Liver (tissue), 9 donors: ENCODE data around the gene TMEM233. TPM values are rescaled to one million over a fixed set of nuclear protein-coding genes. Genes with fewer than 3 reads are reported as not detected.

Experiments used
- DNase-seq: peaks from one replicate; pipeline ENCODE4 v3.0.0-alpha.2; 2017; ENCODE audit warnings: low spot score
- H3K27ac ChIP-seq, 2 donors: one replicate each; pipeline ENCODE4 v1.7.0; 2013; ENCODE audit warnings: inconsistent platforms in 2 of 2, low read length in 2 of 2, control low read depth in 1 of 2, low read depth in 1 of 2, mild to moderate bottlenecking in 1 of 2
- H3K27me3 ChIP-seq, 4 donors: one replicate each; pipeline versions ENCODE4 v1.6.1 to v1.7.0; 2013; ENCODE audit warnings: low read length in 3 of 4, inconsistent platforms in 1 of 4, mild to moderate bottlenecking in 1 of 4, moderate library complexity in 1 of 4; ENCODE audit not compliant: control insufficient read depth in 4 of 4, insufficient read depth in 4 of 4
- H3K36me3 ChIP-seq, 4 donors: one replicate each; pipeline versions ENCODE4 v1.6.1 to v1.7.0; 2013; ENCODE audit warnings: low read length in 3 of 4, mild to moderate bottlenecking in 3 of 4, low read depth in 1 of 4, moderate library complexity in 1 of 4; ENCODE audit not compliant: control insufficient read depth in 4 of 4, insufficient read depth in 3 of 4
- H3K4me1 ChIP-seq, 4 donors: one replicate each; pipeline versions ENCODE4 v1.6.1 to v1.7.0; 2013; ENCODE audit warnings: low read length in 3 of 4, mild to moderate bottlenecking in 3 of 4, moderate library complexity in 1 of 4; ENCODE audit not compliant: control insufficient read depth in 4 of 4, insufficient read depth in 4 of 4
- H3K4me3 ChIP-seq, 3 donors: one replicate each; pipeline versions ENCODE4 v1.6.1 to v1.7.0; 2013; ENCODE audit warnings: low read length in 3 of 3, control low read depth in 1 of 3, low read depth in 1 of 3, mild to moderate bottlenecking in 1 of 3
- H3K9ac ChIP-seq, 2 donors: one replicate each; pipeline ENCODE4 v1.7.0; 2013; ENCODE audit warnings: low read length in 2 of 2, mild to moderate bottlenecking in 2 of 2, moderate library complexity in 2 of 2, control low read depth in 1 of 2, low read depth in 1 of 2
- H3K9me3 ChIP-seq, 4 donors: one replicate each; pipeline versions ENCODE4 v1.6.1 to v1.7.0; 2013; ENCODE audit warnings: low read length in 3 of 4; ENCODE audit not compliant: control insufficient read depth in 4 of 4
- ATF3 ChIP-seq: IDR thresholded peaks from 2 replicates; pipeline ENCODE4 v1.6.1; 2016; ENCODE audit warnings: antibody characterized with exemption
- CTCF ChIP-seq: fragments of 150-350 bp; IDR thresholded peaks from 2 replicates; pipeline ENCODE4 v1.5.1; 2017; ENCODE audit warnings: improper control_type of control experiment, low read depth, low read length; ENCODE audit not compliant: missing input control
- EGR1 ChIP-seq, 2 donors: IDR thresholded peaks; 2 replicates each; pipeline ENCODE4 v1.6.1; 2016 to 2018; ENCODE audit warnings: antibody characterized with exemption in 2 of 2, low read depth in 2 of 2
- FOXA1 ChIP-seq: IDR thresholded peaks from 2 replicates; pipeline ENCODE4 v1.6.1; 2016; ENCODE audit warnings: antibody characterized with exemption
- FOXA2 ChIP-seq: IDR thresholded peaks from 2 replicates; pipeline ENCODE4 v1.6.1; 2016; ENCODE audit warnings: antibody characterized with exemption
- GABPA ChIP-seq, 2 donors: IDR thresholded peaks in 1 of 2; conservative IDR thresholded peaks in 1 of 2; 2 replicates each; pipeline ENCODE4 v1.6.1; 2016; ENCODE audit warnings: antibody characterized with exemption in 2 of 2, mild to moderate bottlenecking in 1 of 2, moderate library complexity in 1 of 2
- HNF4A ChIP-seq, 2 donors: conservative IDR thresholded peaks; 2 replicates each; pipeline ENCODE4 v1.6.1; 2016; ENCODE audit warnings: antibody characterized with exemption in 2 of 2, mild to moderate bottlenecking in 2 of 2
- HNF4G ChIP-seq: IDR thresholded peaks from 2 replicates; pipeline ENCODE4 v1.6.1; 2016; ENCODE audit warnings: antibody characterized with exemption
- JUND ChIP-seq, 2 donors: IDR thresholded peaks; 2 replicates each; pipeline ENCODE4 v1.6.1; 2016; ENCODE audit warnings: antibody characterized with exemption in 2 of 2
- MAX ChIP-seq: IDR thresholded peaks from 2 replicates; pipeline ENCODE4 v1.6.1; 2016; ENCODE audit warnings: antibody characterized with exemption
- NR2F2 ChIP-seq: IDR thresholded peaks from 2 replicates; pipeline ENCODE4 v1.6.1; 2016; ENCODE audit warnings: antibody characterized with exemption
- RAD21 ChIP-seq, 2 donors: IDR thresholded peaks; 2 replicates each; pipeline ENCODE4 v1.6.1; 2016; ENCODE audit warnings: antibody characterized with exemption in 2 of 2, mild to moderate bottlenecking in 2 of 2
- REST ChIP-seq: IDR thresholded peaks from 2 replicates; pipeline ENCODE4 v1.6.1; 2016; ENCODE audit warnings: antibody characterized with exemption, mild to moderate bottlenecking
- RXRA ChIP-seq, 2 donors: IDR thresholded peaks; 2 replicates each; pipeline ENCODE4 v1.6.1; 2017 to 2018; ENCODE audit warnings: antibody characterized with exemption in 2 of 2, mild to moderate bottlenecking in 1 of 2
- SP1 ChIP-seq: IDR thresholded peaks from 2 replicates; pipeline ENCODE4 v1.6.1; 2018; ENCODE audit warnings: antibody characterized with exemption, mild to moderate bottlenecking
- TAF1 ChIP-seq: conservative IDR thresholded peaks from 2 replicates; pipeline ENCODE4 v1.6.1; 2016; ENCODE audit warnings: antibody characterized with exemption, mild to moderate bottlenecking
- YY1 ChIP-seq: IDR thresholded peaks from 2 replicates; pipeline ENCODE4 v1.6.1; 2016; ENCODE audit warnings: antibody characterized with exemption, mild to moderate bottlenecking
- ZBTB33 ChIP-seq: IDR thresholded peaks from 2 replicates; pipeline ENCODE4 v1.6.1; 2016; ENCODE audit warnings: antibody characterized with exemption
- WGBS: extraction: QIAGEN DNeasy Blood & Tissue Kit; methylation state at CpG from one replicate; pipeline ENCODE4 v1.1.7; 2013; 5-methylcytosine and 5-hydroxymethylcytosine counted together
- polyA plus RNA-seq, 2 donors: library from polyadenylated mRNA; stranded (reverse) in 1 of 2; unstranded in 1 of 2; fragments of 200-250 nt in 1 of 2; fragments of >200 nt in 1 of 2; fragmentation: Nextera tagmentation in 1 of 2; extraction: Ambion mirVana in 1 of 2; gene quantifications; one replicate each; pipeline versions ENCODE4 v1.2.1 to v1.2.3, GENCODE V29; 2013 to 2015
- total RNA-seq, 2 donors: library from RNA; depleted of rRNA; stranded (reverse); fragments of >200 nt; gene quantifications; one replicate each; pipeline ENCODE4 v1.2.3, GENCODE V29; 2014
- donor health status: healthy.
- donor health status: healthy.
- donor health status: healthy.
- donor health status: healthy.
- donor health status: healthy.

TMEM233 gene
- total and polyA plus RNA-seq, 4 donors = 0.05 to 0.17 (median 0.09) TPM

GRCh38 chr12:119565404-119565803 lies 28.2 kb upstream of the TMEM233 start:
- no peak for DNase-seq
- WGBS = 96% methylated on average over 3 of the region's 3 CpGs

GRCh38 chr12:119570771-119571170 lies 22.8 kb upstream of the TMEM233 start:
- no peak for TF ChIP-seq JUND (IDR thresholded peaks at IDR 0.05)
- no peak for TF ChIP-seq RAD21 (IDR thresholded peaks at IDR 0.05)
- TF ChIP-seq HNF4G = no peak
- TF ChIP-seq ATF3 = no peak
- TF ChIP-seq EGR1 (IDR thresholded peaks at IDR 0.05; ENCODE audit: low read depth in 2 of 2) = no peak
- TF ChIP-seq HNF4A (conservative IDR thresholded peaks at IDR 0.05) = no peak
- no peak for TF ChIP-seq FOXA2
- TF ChIP-seq YY1 = no peak
- no peak for TF ChIP-seq RXRA (IDR thresholded peaks at IDR 0.05)
- no peak for TF ChIP-seq GABPA (IDR thresholded peaks at IDR 0.05 in 1 of 2, conservative IDR thresholded peaks at IDR 0.05 in 1 of 2)
- no peak for TF ChIP-seq FOXA1
- TF ChIP-seq SP1 = no peak
- TF ChIP-seq REST = no peak
- no peak for TF ChIP-seq NR2F2
- no peak for TF ChIP-seq CTCF
- TF ChIP-seq ZBTB33 = no peak
- no peak for TF ChIP-seq TAF1
- no peak for TF ChIP-seq MAX
- Histone ChIP-seq H3K27me3 (no peaks in the 10 kb centered on the region), H3K4me1 (no peaks in the 10 kb centered on the region), H3K36me3 (no peaks in the 10 kb centered on the region), H3K27ac (no peak overlapping the region), H3K4me3 (no peak overlapping the region), H3K9ac (no peak overlapping the region), H3K9me3 (no peaks in the 10 kb centered on the region)
- WGBS = 82% methylated on average over 6 of the region's 6 CpGs
- no peak for DNase-seq

More at GRCh38 chr12:119565404-119565803, 28.2 kb upstream of the TMEM233 start:
- H3K4me3 ChIP-seq = no peak overlapping the region
- H3K27me3 ChIP-seq = no peaks in the 10 kb centered on the region
- no peak overlapping the region for H3K27ac ChIP-seq
- no peaks in the 10 kb centered on the region for H3K36me3 ChIP-seq
- no peak overlapping the region for H3K9ac ChIP-seq
- no peaks in the 10 kb centered on the region for H3K9me3 ChIP-seq
- no peaks in the 10 kb centered on the region for H3K4me1 ChIP-seq
- TF ChIP-seq EGR1 (IDR thresholded peaks at IDR 0.05; ENCODE audit: low read depth in 2 of 2) = no peak
- no peak for TF ChIP-seq SP1
